ENCODE measurements around the gene C16orf74.

The C16orf74 gene

DNA sequence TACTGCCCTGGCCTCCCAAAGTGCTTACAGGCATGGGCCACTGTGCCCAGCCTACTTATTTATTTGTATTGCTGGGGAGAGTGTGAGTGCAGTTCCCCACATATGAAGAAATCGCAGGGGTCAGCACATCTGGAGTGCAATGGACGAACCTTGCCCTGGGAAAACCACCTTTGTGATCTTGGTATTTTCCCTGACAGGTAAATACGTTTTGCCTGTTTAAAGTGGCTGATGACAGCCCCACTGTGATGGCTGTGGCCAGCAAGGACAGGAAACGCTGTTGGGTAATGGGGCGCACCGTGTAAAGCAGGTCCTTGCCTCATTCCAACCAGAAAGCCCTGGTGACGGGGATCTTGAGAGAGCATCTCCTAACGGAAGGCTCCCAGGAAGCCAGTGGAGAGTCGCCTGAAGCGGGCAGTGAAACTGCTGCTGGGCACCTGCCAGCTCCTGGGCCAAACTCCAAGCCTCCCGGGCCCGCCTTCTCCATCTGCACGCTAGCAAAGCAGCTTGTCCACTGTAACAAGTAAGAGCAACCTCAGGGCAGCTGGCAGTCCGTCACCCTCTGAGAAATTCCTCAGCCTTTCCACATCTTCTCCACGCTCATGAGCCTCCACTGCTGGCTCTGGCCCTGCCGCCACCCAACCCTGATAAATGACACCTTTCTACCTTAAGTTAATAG, 30.9 kb upstream of the C16orf74 start:
- H3K9me3 ChIP-seq (ENCODE audit: insufficient read depth, low read length) = no peaks in the 10 kb centered on the region
- no peaks in the 10 kb centered on the region for H3K9me2 ChIP-seq (replicated peaks; ENCODE audit: insufficient read depth, low read length)
- H3K27ac ChIP-seq (ENCODE audit: low read depth, low read length) = no peak overlapping the region
- H3K9ac ChIP-seq (ENCODE audit: low read length) = no peak overlapping the region
- no peaks in the 10 kb centered on the region for H3K27me3 ChIP-seq (ENCODE audit: low read length)
- H3K4me3 ChIP-seq (ENCODE audit: insufficient read depth, low read length, poor library complexity, severe bottlenecking) = no peak overlapping the region
- 0 out of 2 replicates have a peak, but pooled peaks cover 4% of the 10 kb centered on the region for H3K36me3 ChIP-seq (ENCODE audit: low read length)
- H2AFZ ChIP-seq (ENCODE audit: low read depth, low read length, severe bottlenecking) = no peak overlapping the region
- no peak overlapping the region for H3K4me2 ChIP-seq (ENCODE audit: low read depth, low read length, poor library complexity, severe bottlenecking)
- TF ChIP-seq EZH2phosphoT487 (conservative IDR thresholded peaks at IDR 0.05; ENCODE audit: low read length) = no peak
- H3F3A ChIP-seq (ENCODE audit: insufficient read depth) = 0 out of 2 replicates have a peak, but pooled peaks cover 4% of the 10 kb centered on the region
- 0 out of 2 replicates have a peak, but pooled peaks cover 7% of the 10 kb centered on the region for H3K79me2 ChIP-seq (ENCODE audit: insufficient read depth, low read length)
- H4K20me1 ChIP-seq (ENCODE audit: low read depth, low read length) = no peaks in the 10 kb centered on the region

DNA sequence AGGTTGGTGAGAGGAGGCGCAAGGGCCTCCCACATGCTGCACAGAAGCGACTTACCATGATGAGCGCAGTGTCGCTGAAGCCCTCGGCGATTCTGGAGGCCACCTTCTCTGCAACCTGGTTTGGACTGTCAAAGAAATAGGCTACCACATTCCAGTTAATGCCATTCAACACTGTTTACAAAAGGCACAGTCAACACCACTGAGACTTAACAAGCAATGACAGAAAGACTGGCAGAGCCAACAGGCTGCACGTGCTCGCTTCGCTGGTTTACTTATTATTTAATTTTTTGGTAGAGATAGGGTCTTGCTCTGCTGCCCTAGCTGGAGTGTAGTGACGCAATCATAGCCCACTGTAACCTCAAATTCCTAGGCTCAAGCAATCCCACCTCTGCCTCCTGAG, 30.3 kb upstream of the C16orf74 start:
- Histone ChIP-seq H3K27me3 (ENCODE audit: low read length) (no peaks in the 10 kb centered on the region), H3K4me2 (ENCODE audit: low read depth, low read length, poor library complexity, severe bottlenecking) (no peak overlapping the region), H3K9ac (ENCODE audit: low read length) (no peak overlapping the region), H3K79me2 (ENCODE audit: insufficient read depth, low read length) (0 out of 2 replicates have a peak, but pooled peaks cover 7% of the 10 kb centered on the region), H3K9me3 (ENCODE audit: insufficient read depth, low read length) (no peaks in the 10 kb centered on the region), H3K36me3 (ENCODE audit: low read length) (0 out of 2 replicates have a peak, but pooled peaks cover 4% of the 10 kb centered on the region), H3K4me3 (ENCODE audit: insufficient read depth, low read length, poor library complexity, severe bottlenecking) (no peak overlapping the region), H3K9me2 (replicated peaks; ENCODE audit: insufficient read depth, low read length) (no peaks in the 10 kb centered on the region), H4K20me1 (ENCODE audit: low read depth, low read length) (no peaks in the 10 kb centered on the region), H3K27ac (ENCODE audit: low read depth, low read length) (no peak overlapping the region), H3F3A (ENCODE audit: insufficient read depth) (0 out of 2 replicates have a peak, but pooled peaks cover 4% of the 10 kb centered on the region), H2AFZ (ENCODE audit: low read depth, low read length, severe bottlenecking) (no peak overlapping the region)
- no peak for TF ChIP-seq EZH2phosphoT487 (conservative IDR thresholded peaks at IDR 0.05; ENCODE audit: low read length)
- TF ChIP-seq, protein P1, sequence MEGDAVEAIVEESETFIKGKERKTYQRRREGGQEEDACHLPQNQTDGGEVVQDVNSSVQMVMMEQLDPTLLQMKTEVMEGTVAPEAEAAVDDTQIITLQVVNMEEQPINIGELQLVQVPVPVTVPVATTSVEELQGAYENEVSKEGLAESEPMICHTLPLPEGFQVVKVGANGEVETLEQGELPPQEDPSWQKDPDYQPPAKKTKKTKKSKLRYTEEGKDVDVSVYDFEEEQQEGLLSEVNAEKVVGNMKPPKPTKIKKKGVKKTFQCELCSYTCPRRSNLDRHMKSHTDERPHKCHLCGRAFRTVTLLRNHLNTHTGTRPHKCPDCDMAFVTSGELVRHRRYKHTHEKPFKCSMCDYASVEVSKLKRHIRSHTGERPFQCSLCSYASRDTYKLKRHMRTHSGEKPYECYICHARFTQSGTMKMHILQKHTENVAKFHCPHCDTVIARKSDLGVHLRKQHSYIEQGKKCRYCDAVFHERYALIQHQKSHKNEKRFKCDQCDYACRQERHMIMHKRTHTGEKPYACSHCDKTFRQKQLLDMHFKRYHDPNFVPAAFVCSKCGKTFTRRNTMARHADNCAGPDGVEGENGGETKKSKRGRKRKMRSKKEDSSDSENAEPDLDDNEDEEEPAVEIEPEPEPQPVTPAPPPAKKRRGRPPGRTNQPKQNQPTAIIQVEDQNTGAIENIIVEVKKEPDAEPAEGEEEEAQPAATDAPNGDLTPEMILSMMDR (IDR thresholded peaks at IDR 0.05; ENCODE audit: insufficient read depth, low read length, poor library complexity, severe bottlenecking) = no peak

DNA sequence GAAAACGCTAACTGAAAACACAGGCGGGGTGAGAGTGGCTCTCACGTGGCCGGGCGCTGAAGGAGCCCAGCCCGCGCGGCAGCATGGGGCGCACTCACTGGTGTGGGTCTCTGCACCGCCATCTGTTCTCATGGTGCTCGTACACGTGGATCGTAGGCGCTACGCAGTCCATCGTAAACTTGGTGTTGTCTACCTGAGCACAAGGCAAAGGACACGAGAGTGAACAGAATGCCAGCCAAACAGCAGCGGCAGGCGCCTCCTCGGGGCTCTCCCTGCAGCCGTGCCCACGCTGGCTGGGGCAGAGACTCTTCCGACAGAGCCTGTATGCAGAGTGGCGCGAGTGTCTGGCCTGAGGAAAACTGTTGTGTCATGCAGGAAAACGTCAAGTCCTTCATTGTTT, 29.4 kb upstream of the C16orf74 start:
- no peaks in the 10 kb centered on the region for H3K9me3 ChIP-seq (ENCODE audit: insufficient read depth, low read length)
- H3K9me2 ChIP-seq (replicated peaks; ENCODE audit: insufficient read depth, low read length) = no peaks in the 10 kb centered on the region
- TF ChIP-seq EZH2phosphoT487 (conservative IDR thresholded peaks at IDR 0.05; ENCODE audit: low read length) = no peak
- TF ChIP-seq, protein P1 (IDR thresholded peaks at IDR 0.05; ENCODE audit: insufficient read depth, low read length, poor library complexity, severe bottlenecking) = no peak
- no peak overlapping the region for H3K9ac ChIP-seq (ENCODE audit: low read length)
- no peak overlapping the region for H3K4me2 ChIP-seq (ENCODE audit: low read depth, low read length, poor library complexity, severe bottlenecking)
- no peak overlapping the region for H3K4me3 ChIP-seq (ENCODE audit: insufficient read depth, low read length, poor library complexity, severe bottlenecking)
- H3K36me3 ChIP-seq (ENCODE audit: low read length) = 0 out of 2 replicates have a peak, but pooled peaks cover 4% of the 10 kb centered on the region
- no peaks in the 10 kb centered on the region for H4K20me1 ChIP-seq (ENCODE audit: low read depth, low read length)
- H2AFZ ChIP-seq (ENCODE audit: low read depth, low read length, severe bottlenecking) = no peak overlapping the region
- 0 out of 2 replicates have a peak, but pooled peaks cover 7% of the 10 kb centered on the region for H3K79me2 ChIP-seq (ENCODE audit: insufficient read depth, low read length)
- no peak overlapping the region for H3K27ac ChIP-seq (ENCODE audit: low read depth, low read length)
- H3F3A ChIP-seq (ENCODE audit: insufficient read depth) = 0 out of 2 replicates have a peak, but pooled peaks cover 4% of the 10 kb centered on the region
- no peaks in the 10 kb centered on the region for H3K27me3 ChIP-seq (ENCODE audit: low read length)

DNA sequence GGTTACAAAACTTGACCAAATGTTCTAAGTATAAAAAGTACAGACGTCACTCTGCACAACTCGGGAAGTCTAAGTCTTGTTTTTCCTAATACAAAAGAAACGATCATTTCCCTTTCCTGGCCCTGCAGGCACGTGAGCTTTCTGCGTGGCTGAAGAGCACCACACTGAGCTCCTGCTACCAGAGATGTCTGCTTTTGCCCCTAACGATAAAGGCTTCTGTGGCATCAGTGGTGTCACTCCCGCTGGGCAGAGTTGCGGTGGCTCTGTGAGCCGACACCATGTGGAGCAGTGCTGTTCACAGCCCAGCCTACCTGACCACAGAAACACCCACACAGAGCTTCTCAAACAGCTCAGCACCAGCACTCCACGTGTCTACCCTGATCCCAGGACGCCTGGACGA, 28.0 kb upstream of the C16orf74 start:
- no peak overlapping the region for H3K4me2 ChIP-seq (ENCODE audit: low read depth, low read length, poor library complexity, severe bottlenecking)
- no peak overlapping the region for H2AFZ ChIP-seq (ENCODE audit: low read depth, low read length, severe bottlenecking)
- H3F3A ChIP-seq (ENCODE audit: insufficient read depth) = 0 out of 2 replicates have a peak, but pooled peaks cover 4% of the 10 kb centered on the region
- no peak overlapping the region for H3K9ac ChIP-seq (ENCODE audit: low read length)
- H3K27me3 ChIP-seq (ENCODE audit: low read length) = no peaks in the 10 kb centered on the region
- H3K9me2 ChIP-seq (replicated peaks; ENCODE audit: insufficient read depth, low read length) = no peaks in the 10 kb centered on the region
- H3K36me3 ChIP-seq (ENCODE audit: low read length) = 0 out of 2 replicates have a peak, but pooled peaks cover 4% of the 10 kb centered on the region
- no peak overlapping the region for H3K4me3 ChIP-seq (ENCODE audit: insufficient read depth, low read length, poor library complexity, severe bottlenecking)
- no peak for TF ChIP-seq EZH2phosphoT487 (conservative IDR thresholded peaks at IDR 0.05; ENCODE audit: low read length)
- TF ChIP-seq, protein P1 (IDR thresholded peaks at IDR 0.05; ENCODE audit: insufficient read depth, low read length, poor library complexity, severe bottlenecking) = no peak
- no peak overlapping the region for H3K27ac ChIP-seq (ENCODE audit: low read depth, low read length)
- H3K9me3 ChIP-seq (ENCODE audit: insufficient read depth, low read length) = no peaks in the 10 kb centered on the region
- 0 out of 2 replicates have a peak, but pooled peaks cover 7% of the 10 kb centered on the region for H3K79me2 ChIP-seq (ENCODE audit: insufficient read depth, low read length)
- no peaks in the 10 kb centered on the region for H4K20me1 ChIP-seq (ENCODE audit: low read depth, low read length)

Measured in SU-DHL-6 (cell line).